Nephron (organoid): ENCODE data around the gene GLIPR2.
A peak's percentile ranks its signal among the peaks of the same experiment; 100 is the strongest.

Experiments
- H3K27ac Mint-ChIP-seq, 3 experiments: 2 replicates each; pipeline ENCODE4 v1.8.0; 2020; ENCODE audit warnings: mixed read lengths in 3 of 3, mild to moderate bottlenecking in 2 of 3, moderate library complexity in 1 of 3
- H3K27me3 Mint-ChIP-seq: 2 replicates; pipeline ENCODE4 v1.8.0; 2021; ENCODE audit warnings: low read depth, mild to moderate bottlenecking, moderate library complexity, mixed read lengths
- H3K36me3 Mint-ChIP-seq: 2 replicates; pipeline ENCODE4 v1.8.0; 2020; ENCODE audit warnings: low read depth, mixed read lengths
- H3K4me1 Mint-ChIP-seq: 2 replicates; pipeline ENCODE4 v1.8.0; 2020; ENCODE audit warnings: mixed read lengths
- H3K4me3 Mint-ChIP-seq, 3 experiments: 2 replicates each; pipeline ENCODE4 v1.8.0; 2020; ENCODE audit warnings: mild to moderate bottlenecking in 3 of 3, mixed read lengths in 3 of 3, moderate library complexity in 2 of 3
- H3K9me3 Mint-ChIP-seq: 2 replicates; pipeline ENCODE4 v1.8.0; 2020; ENCODE audit warnings: mixed read lengths
- TF ChIP-seq, protein P1 (sequence below), 3 experiments: fragments of 200-600 bp; sonication (generic); IDR thresholded peaks; one replicate each; pipeline ENCODE4 v1.5.0; 2021; ENCODE audit warnings: antibody characterized with exemption in 3 of 3; ENCODE audit not compliant: unreplicated experiment in 3 of 3

Gene GLIPR2

DNA sequence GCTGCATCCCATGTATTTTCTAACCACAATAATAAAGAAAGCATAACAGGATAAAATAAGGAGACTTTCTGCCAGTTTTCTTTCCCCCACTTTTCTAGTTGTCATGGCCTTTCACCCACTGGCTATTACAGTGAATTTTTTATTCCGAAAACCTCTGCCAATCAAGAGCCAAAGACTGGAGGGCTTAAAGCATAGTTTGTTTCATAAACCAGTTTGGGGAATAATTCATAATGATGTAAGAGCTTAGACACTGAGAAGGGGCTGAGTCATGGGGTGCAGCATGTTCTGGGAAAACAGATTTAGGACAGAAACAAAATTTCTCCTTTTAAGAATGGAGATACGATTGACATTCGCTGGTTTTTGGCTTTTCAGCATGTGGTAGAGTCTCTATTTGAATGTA is 4.4 kb upstream of the GLIPR2 start:
- TF ChIP-seq, protein P1, sequence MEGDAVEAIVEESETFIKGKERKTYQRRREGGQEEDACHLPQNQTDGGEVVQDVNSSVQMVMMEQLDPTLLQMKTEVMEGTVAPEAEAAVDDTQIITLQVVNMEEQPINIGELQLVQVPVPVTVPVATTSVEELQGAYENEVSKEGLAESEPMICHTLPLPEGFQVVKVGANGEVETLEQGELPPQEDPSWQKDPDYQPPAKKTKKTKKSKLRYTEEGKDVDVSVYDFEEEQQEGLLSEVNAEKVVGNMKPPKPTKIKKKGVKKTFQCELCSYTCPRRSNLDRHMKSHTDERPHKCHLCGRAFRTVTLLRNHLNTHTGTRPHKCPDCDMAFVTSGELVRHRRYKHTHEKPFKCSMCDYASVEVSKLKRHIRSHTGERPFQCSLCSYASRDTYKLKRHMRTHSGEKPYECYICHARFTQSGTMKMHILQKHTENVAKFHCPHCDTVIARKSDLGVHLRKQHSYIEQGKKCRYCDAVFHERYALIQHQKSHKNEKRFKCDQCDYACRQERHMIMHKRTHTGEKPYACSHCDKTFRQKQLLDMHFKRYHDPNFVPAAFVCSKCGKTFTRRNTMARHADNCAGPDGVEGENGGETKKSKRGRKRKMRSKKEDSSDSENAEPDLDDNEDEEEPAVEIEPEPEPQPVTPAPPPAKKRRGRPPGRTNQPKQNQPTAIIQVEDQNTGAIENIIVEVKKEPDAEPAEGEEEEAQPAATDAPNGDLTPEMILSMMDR (IDR thresholded peaks at IDR 0.05; ENCODE audit: unreplicated experiment in 3 of 3), result no peak
- Mint-ChIP-seq H3K9me3 (no peaks in the 10 kb centered on the region), H3K36me3 (no peaks in the 10 kb centered on the region), H3K4me1 (peaks cover under 1% of the 10 kb centered on the region), H3K4me3 (no peak overlapping the region), H3K27ac (no peak overlapping the region), H3K27me3 (peaks cover 29% of the 10 kb centered on the region)

- Mint-ChIP-seq H3K9me3 (no peaks in the 10 kb centered on the region), H3K27ac (no peak overlapping the region), H3K4me1 (peaks cover 29% of the 10 kb centered on the region), H3K27me3 (peaks cover 38% of the 10 kb centered on the region), H3K4me3 (peak overlapping the region; percentile 83 to 88 (median 87)), H3K36me3 (no peaks in the 10 kb centered on the region)
- TF ChIP-seq, protein P1 (IDR thresholded peaks at IDR 0.05; ENCODE audit: unreplicated experiment in 3 of 3), result no peak
Observed at GRCh38 chr9:36134761-36135505, 1.6 kb upstream of the GLIPR2 start.

DNA sequence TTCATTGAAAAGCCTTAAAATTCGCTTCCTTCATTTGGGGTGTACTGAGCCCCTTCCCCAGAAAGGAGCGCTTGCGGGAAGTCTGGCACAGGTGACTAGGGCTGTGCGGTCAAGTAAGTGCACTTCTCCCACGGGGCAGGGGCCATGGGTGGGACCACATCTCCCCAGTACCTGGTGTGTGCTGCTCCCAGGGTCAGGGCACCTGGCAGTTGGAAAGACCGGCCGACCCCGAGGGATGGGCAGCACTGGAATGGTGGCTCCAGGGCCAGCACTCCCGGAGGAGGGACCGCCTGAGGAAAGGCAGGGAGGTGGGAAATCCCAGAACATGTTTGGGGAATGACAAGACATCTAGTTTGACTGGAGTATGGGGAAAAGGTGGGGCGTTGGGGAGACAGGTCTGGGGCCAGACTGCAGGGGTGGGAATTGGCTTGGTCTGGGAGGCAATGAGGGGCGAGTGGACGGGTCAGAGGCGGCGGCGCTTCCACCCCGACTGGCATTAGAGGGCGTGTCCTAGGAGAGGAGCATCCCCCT is 727 bp upstream of the GLIPR2 start:
- peak overlapping the region; percentile 83 to 88 (median 87) for H3K4me3 Mint-ChIP-seq
- no peaks in the 10 kb centered on the region for H3K9me3 Mint-ChIP-seq
- peak overlapping the region in 1 of 3 experiments; percentile 60 for H3K27ac Mint-ChIP-seq
- H3K4me1 Mint-ChIP-seq, result peaks cover 38% of the 10 kb centered on the region
- TF ChIP-seq, protein P1 (IDR thresholded peaks at IDR 0.05; ENCODE audit: unreplicated experiment in 3 of 3), result no peak
- no peaks in the 10 kb centered on the region for H3K36me3 Mint-ChIP-seq
- peaks cover 41% of the 10 kb centered on the region for H3K27me3 Mint-ChIP-seq

- peak overlapping the region; percentile 64 to 82 (median 79) for H3K27ac Mint-ChIP-seq
- TF ChIP-seq, protein P1 (IDR thresholded peaks at IDR 0.05; ENCODE audit: unreplicated experiment in 3 of 3), result no peak
- no peaks in the 10 kb centered on the region for H3K36me3 Mint-ChIP-seq
- H3K27me3 Mint-ChIP-seq, result peaks cover 41% of the 10 kb centered on the region
- H3K4me1 Mint-ChIP-seq, result peaks cover 49% of the 10 kb centered on the region
- peak overlapping the region; percentile 95 to 96 (median 96) for H3K4me3 Mint-ChIP-seq
- H3K9me3 Mint-ChIP-seq, result no peaks in the 10 kb centered on the region
Observed at GRCh38 chr9:36136894-36137391, 410 bp downstream of the GLIPR2 start.

DNA sequence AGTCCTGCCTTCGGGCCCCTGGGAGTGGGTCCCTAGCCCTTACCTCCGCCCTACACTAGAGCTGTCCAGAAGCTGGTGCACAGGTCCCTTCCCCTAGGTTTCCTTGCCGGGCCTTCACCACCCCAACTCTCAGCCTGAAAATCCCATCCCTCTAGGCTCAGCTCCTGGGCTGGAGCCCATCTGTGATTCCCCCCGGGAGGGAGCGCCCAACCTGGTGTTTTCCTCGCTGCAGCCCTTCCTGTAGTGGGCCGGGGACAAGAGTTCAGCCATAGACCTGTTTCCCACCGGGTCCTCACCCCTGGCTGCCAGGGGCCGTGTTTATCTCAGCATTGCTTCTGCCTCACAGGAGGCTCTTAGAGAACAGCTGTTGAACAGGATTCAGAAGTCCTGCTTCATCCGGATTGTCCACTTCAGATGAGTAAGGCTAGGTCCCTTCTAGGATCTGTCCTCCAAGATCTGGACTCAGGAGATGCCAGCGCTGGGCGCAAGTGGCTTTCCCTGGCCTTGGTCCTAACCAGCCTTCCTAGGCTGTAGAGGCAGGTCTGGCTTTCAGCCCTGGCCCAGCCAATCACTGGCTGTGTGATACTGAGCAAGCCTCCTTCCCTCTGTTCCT is 965 bp downstream of the GLIPR2 start:
- no peaks in the 10 kb centered on the region for H3K9me3 Mint-ChIP-seq
- TF ChIP-seq, protein P1 (IDR thresholded peaks at IDR 0.05; ENCODE audit: unreplicated experiment in 3 of 3), result no peak
- peaks cover 55% of the 10 kb centered on the region for H3K4me1 Mint-ChIP-seq
- no peaks in the 10 kb centered on the region for H3K36me3 Mint-ChIP-seq
- peak overlapping the region; percentile 64 to 82 (median 79) for H3K27ac Mint-ChIP-seq
- peak overlapping the region; percentile 95 to 96 (median 96) for H3K4me3 Mint-ChIP-seq
- peaks cover 41% of the 10 kb centered on the region for H3K27me3 Mint-ChIP-seq
